Neuronal stem cell (in vitro differentiated cells): ENCODE data around the gene SLC25A30.
"Not testable (repeated sequence)": the region's sequence is repeated elsewhere in the genome, so short reads cannot be mapped to it uniquely, and the experiment has no call there.

ENCODE experiments used
- DNase-seq: peaks from one replicate; pipeline ENCODE4 v3.0.0-alpha.2; 2013; ENCODE audit warnings: low spot score
- H2AFZ ChIP-seq: one replicate; pipeline ENCODE4 v1.6.1; 2013; ENCODE audit warnings: mild to moderate bottlenecking, low read length, inconsistent platforms
- H2AK5ac ChIP-seq: 2 replicates; pipeline ENCODE4 v1.6.1; 2013; ENCODE audit warnings: low read depth, mild to moderate bottlenecking, inconsistent platforms, low read length, moderate library complexity, mixed read lengths
- H2BK120ac ChIP-seq: 2 replicates; pipeline ENCODE4 v1.6.1; 2013; ENCODE audit warnings: low read depth, mild to moderate bottlenecking, inconsistent platforms, low read length, moderate library complexity, mixed read lengths
- H2BK12ac ChIP-seq: one replicate; pipeline ENCODE4 v1.6.1; 2013; ENCODE audit warnings: low read length, inconsistent platforms
- H2BK15ac ChIP-seq: 2 replicates; pipeline ENCODE4 v1.6.1; 2013; ENCODE audit warnings: mild to moderate bottlenecking, low read length, inconsistent platforms, mixed read lengths
- H2BK5ac ChIP-seq: one replicate; pipeline ENCODE4 v1.6.1; 2013; ENCODE audit warnings: inconsistent platforms, mild to moderate bottlenecking, low read length, moderate library complexity
- H3K14ac ChIP-seq: one replicate; pipeline ENCODE4 v1.6.1; 2013; ENCODE audit warnings: low read length, inconsistent platforms
- H3K18ac ChIP-seq: 2 replicates; pipeline ENCODE4 v1.6.1; 2013; ENCODE audit warnings: low read length, inconsistent platforms
- H3K23ac ChIP-seq: 2 replicates; pipeline ENCODE4 v1.6.1; 2013; ENCODE audit warnings: low read depth, mild to moderate bottlenecking, mixed read lengths, low read length, inconsistent platforms; ENCODE audit not compliant: poor library complexity
- H3K27ac ChIP-seq: replicated peaks from 3 replicates; pipeline ENCODE4 v1.5.1; 2013; ENCODE audit warnings: low read length, inconsistent platforms
- H3K27me3 ChIP-seq, 3 experiments: 2 replicates each; pipeline ENCODE4 v1.6.1; 2013; ENCODE audit warnings: low read length in 3 of 3, mild to moderate bottlenecking in 2 of 3, inconsistent platforms in 1 of 3, low read depth in 1 of 3, mixed read lengths in 1 of 3, moderate library complexity in 1 of 3; ENCODE audit not compliant: control insufficient read depth in 3 of 3, insufficient read depth in 3 of 3
- H3K36me3 ChIP-seq, 2 donors: replicated peaks in 1 of 2; 2 replicates each; pipeline ENCODE4 v1.6.1; 2013; ENCODE audit warnings: low read length in 2 of 2; ENCODE audit not compliant: control insufficient read depth in 2 of 2, insufficient read depth in 2 of 2
- H3K4ac ChIP-seq: 2 replicates; pipeline ENCODE4 v1.6.1; 2013; ENCODE audit warnings: inconsistent platforms, mild to moderate bottlenecking, low read length, moderate library complexity
- H3K4me1 ChIP-seq, 2 donors: 1 replicate in 1 of 2; 2 replicates in 1 of 2; pipeline ENCODE4 v1.6.1; 2013; ENCODE audit warnings: low read length in 2 of 2, low read depth in 1 of 2; ENCODE audit not compliant: control insufficient read depth in 2 of 2, insufficient read depth in 1 of 2
- H3K4me2 ChIP-seq: one replicate; pipeline ENCODE4 v1.6.1; 2013; ENCODE audit warnings: mild to moderate bottlenecking, low read length, inconsistent platforms; ENCODE audit not compliant: insufficient read depth, poor library complexity, severe bottlenecking
- H3K4me3 ChIP-seq, 2 donors: 2 replicates each; pipeline ENCODE4 v1.5.1; 2013; ENCODE audit warnings: low read length in 2 of 2, mild to moderate bottlenecking in 2 of 2, inconsistent platforms in 1 of 2, moderate library complexity in 1 of 2
- H3K79me1 ChIP-seq: one replicate; pipeline ENCODE4 v1.6.1; 2013; ENCODE audit warnings: low read depth, mild to moderate bottlenecking, inconsistent platforms, low read length, moderate library complexity
- H3K9ac ChIP-seq: one replicate; pipeline ENCODE4 v1.6.1; 2013; ENCODE audit warnings: mild to moderate bottlenecking, low read depth, low read length, inconsistent platforms; ENCODE audit not compliant: poor library complexity
- H3K9me3 ChIP-seq, 2 donors: replicated peaks in 1 of 2; 2 replicates each; pipeline versions ENCODE3 to v1.6.1; 2013; ENCODE audit warnings: low read length in 2 of 2, mild to moderate bottlenecking in 2 of 2, inconsistent platforms in 1 of 2, low read depth in 1 of 2, mixed read lengths in 1 of 2, moderate library complexity in 1 of 2; ENCODE audit not compliant: control insufficient read depth in 2 of 2, insufficient read depth in 1 of 2
- H4K8ac ChIP-seq: one replicate; pipeline ENCODE4 v1.6.1; 2013; ENCODE audit warnings: low read depth, mild to moderate bottlenecking, inconsistent platforms, low read length, moderate library complexity
- H4K91ac ChIP-seq: one replicate; pipeline ENCODE4 v1.6.1; 2013; ENCODE audit warnings: low read length, low read depth, mild to moderate bottlenecking, inconsistent platforms; ENCODE audit not compliant: poor library complexity
- WGBS, 2 donors: extraction: QIAGEN DNeasy Blood & Tissue Kit; methylation state at CpG; one replicate each; pipeline ENCODE4 v1.1.7; 2013; ENCODE audit warnings: missing lambda C conversion rate in 2 of 2, mixed read lengths in 1 of 2; ENCODE audit not compliant: insufficient read length in 2 of 2, insufficient replicate concordance in 1 of 2; ENCODE audit errors: extremely low coverage in 2 of 2; 5-methylcytosine and 5-hydroxymethylcytosine counted together

The SLC25A30 gene

DNA sequence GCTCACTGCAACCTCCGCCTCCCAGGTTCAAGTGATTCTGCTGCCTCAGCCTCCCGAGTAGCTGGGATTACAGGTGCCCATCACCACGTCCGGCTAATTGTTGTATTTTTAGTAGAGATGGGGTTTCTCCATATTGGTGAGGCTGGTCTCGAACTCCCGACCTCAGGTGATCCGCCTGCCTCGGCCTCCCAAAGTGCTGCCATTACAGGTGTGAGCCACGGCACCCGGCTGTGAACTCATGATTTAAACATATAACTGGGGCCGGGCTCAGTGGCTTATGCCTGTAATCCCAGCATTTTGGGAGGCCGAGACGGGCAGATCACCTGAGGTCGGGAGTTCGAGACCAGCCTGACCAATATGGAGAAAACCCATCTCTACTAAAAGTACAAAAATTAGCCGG is 1.2 kb upstream of the SLC25A30 start:
- not testable (repeated sequence) for H3K79me1 ChIP-seq, H3K23ac ChIP-seq, H3K14ac ChIP-seq, H3K4me3 ChIP-seq, H2AFZ ChIP-seq, DNase-seq, H3K4me1 ChIP-seq, H2BK12ac ChIP-seq, H3K27ac ChIP-seq, H2BK15ac ChIP-seq, H3K4me2 ChIP-seq, H2AK5ac ChIP-seq, H2BK120ac ChIP-seq, H3K4ac ChIP-seq, H3K18ac ChIP-seq, H4K91ac ChIP-seq, H3K36me3 ChIP-seq, H2BK5ac ChIP-seq, H3K9ac ChIP-seq, H3K9me3 ChIP-seq, H4K8ac ChIP-seq, H3K27me3 ChIP-seq
- no CpG with 5 or more reads among the region's 16 CpGs for WGBS, 2 donors

DNA sequence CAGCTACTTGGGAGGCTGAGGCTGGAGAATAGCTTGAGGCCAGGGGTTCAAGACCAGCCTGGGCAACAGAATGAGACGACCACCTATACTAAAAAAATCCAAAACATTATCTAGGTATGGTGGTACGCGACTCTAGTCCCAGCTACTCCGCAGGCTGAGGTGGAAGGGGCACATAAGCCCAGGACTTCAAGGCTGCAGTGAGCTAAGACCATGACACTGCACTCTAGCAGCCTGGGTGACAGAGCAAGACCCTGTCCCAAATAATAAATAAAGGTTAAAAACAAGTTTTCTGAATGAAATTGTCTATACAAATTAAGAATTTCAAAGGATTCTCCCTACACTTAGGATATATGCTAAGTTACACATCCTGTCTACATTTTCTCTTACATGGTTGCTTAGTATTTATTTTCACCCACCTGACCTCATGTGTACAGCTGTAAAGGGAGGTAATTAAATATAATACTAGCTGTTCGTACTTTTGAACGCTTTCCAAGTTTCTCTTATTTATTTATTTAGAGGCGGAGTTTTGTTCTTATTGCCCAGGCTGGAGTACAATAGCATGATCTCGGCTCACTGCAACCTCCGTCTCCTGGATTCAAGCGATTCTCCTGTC is 1.6 kb downstream of the SLC25A30 start:
- H3K18ac ChIP-seq, result peak overlapping the region; percentile 29
- no peak overlapping the region for H2AK5ac ChIP-seq
- DNase-seq, result no peak
- no peak overlapping the region for H2BK15ac ChIP-seq
- no peak overlapping the region for H3K14ac ChIP-seq
- peaks cover 1% of the 10 kb centered on the region for H3K79me1 ChIP-seq
- H3K36me3 ChIP-seq, result no peaks in the 10 kb centered on the region
- no peaks in the 10 kb centered on the region for H3K4me1 ChIP-seq
- no peak overlapping the region for H2BK5ac ChIP-seq
- no peak overlapping the region for H3K9ac ChIP-seq
- H4K91ac ChIP-seq, result no peak overlapping the region
- H3K27me3 ChIP-seq, result peaks cover 0 to 2% (median 0%) of the 10 kb centered on the region in 3 experiments
- no peak overlapping the region for H4K8ac ChIP-seq
- no peak overlapping the region for H3K4ac ChIP-seq
- H3K27ac ChIP-seq, result no peak overlapping the region
- no peak overlapping the region for H2BK120ac ChIP-seq
- no peak overlapping the region for H3K4me2 ChIP-seq
- no peak overlapping the region for H3K23ac ChIP-seq
- H2AFZ ChIP-seq, result peak overlapping the region; percentile 96
- WGBS, 2 donors, result no CpG with 5 or more reads among the region's 10 CpGs
- H3K4me3 ChIP-seq, result peak overlapping the region in 1 of 2 donors; percentile 61
- no peaks in the 10 kb centered on the region for H3K9me3 ChIP-seq
- H2BK12ac ChIP-seq, result no peak overlapping the region

DNA sequence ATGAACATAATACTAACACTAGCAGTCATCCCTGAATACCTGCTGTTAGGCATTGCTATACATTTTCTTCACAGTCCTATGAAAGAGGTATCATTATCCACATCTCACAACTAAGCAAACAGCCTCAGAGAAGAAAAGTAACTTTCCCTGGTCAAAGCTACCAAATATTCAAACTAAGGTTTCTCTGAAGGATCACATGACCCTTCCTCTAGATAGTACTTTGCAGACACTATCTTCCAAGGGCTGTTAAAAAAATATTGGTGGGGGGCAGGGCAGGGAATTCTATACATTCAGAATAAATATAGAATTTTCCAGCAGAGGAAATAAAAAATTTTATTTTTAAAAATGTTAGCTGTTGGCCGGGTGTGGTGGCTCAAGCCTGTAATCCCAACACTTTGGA is 3.1 kb downstream of the SLC25A30 start:
- H3K4me2 ChIP-seq, result no peak overlapping the region
- H3K4me3 ChIP-seq, result no peak overlapping the region
- no peak overlapping the region for H4K91ac ChIP-seq
- no peak overlapping the region for H3K14ac ChIP-seq
- peaks cover 0 to 6% of the 10 kb centered on the region in 2 donors for H3K36me3 ChIP-seq
- H3K4me1 ChIP-seq, result no peaks in the 10 kb centered on the region
- no peak overlapping the region for H4K8ac ChIP-seq
- no peak overlapping the region for H2BK12ac ChIP-seq
- H3K79me1 ChIP-seq, result peaks cover 1% of the 10 kb centered on the region
- H3K27me3 ChIP-seq, result peaks cover 0 to 2% (median 0%) of the 10 kb centered on the region in 3 experiments
- no CpG with 5 or more reads among the region's 1 CpG for WGBS, 2 donors
- H2AFZ ChIP-seq, result no peak overlapping the region
- H2BK15ac ChIP-seq, result no peak overlapping the region
- no peaks in the 10 kb centered on the region for H3K9me3 ChIP-seq
- no peak overlapping the region for H3K18ac ChIP-seq
- H3K9ac ChIP-seq, result no peak overlapping the region
- no peak overlapping the region for H3K27ac ChIP-seq
- DNase-seq, result no peak
- H2BK120ac ChIP-seq, result no peak overlapping the region
- H3K4ac ChIP-seq, result no peak overlapping the region
- H2AK5ac ChIP-seq, result no peak overlapping the region
- H2BK5ac ChIP-seq, result no peak overlapping the region
- no peak overlapping the region for H3K23ac ChIP-seq

DNA sequence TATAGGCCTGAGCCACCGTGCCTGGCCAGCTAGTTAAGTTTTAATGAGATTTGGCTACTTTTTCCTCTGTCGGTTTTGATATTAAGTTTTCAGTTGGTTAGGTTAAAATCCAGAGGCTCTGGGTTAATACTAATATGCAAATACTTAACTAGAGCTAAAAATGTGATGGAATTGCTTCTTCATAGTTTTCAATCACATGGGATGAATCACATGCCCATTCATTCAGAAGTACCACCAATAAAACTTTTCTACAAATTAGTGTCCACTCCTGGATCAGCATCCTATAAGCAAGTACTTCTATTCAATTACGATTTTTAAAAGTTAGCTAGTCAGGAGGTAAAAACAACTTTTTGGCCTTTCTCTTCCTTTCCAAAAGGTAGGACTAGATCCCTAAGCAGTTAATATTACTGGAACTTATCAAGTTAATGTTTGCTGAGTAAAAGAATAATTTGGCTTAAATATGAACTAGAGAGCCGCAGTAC is 4.3 kb downstream of the SLC25A30 start:
- Histone ChIP-seq H3K4me2 (no peak overlapping the region), H3K4ac (no peak overlapping the region), H3K23ac (no peak overlapping the region), H2BK5ac (no peak overlapping the region), H4K91ac (no peak overlapping the region), H2BK12ac (no peak overlapping the region), H3K27me3 (peaks cover 0 to 2% (median 0%) of the 10 kb centered on the region in 3 experiments), H3K14ac (no peak overlapping the region), H3K9ac (no peak overlapping the region), H3K4me1 (no peaks in the 10 kb centered on the region), H3K4me3 (no peak overlapping the region), H2AK5ac (no peak overlapping the region), H2BK120ac (no peak overlapping the region), H3K79me1 (peaks cover 1% of the 10 kb centered on the region), H4K8ac (no peak overlapping the region), H2AFZ (no peak overlapping the region), H3K9me3 (no peaks in the 10 kb centered on the region), H3K27ac (no peak overlapping the region), H2BK15ac (no peak overlapping the region), H3K18ac (no peak overlapping the region), H3K36me3 (peaks cover 0 to 13% of the 10 kb centered on the region in 2 donors)
- no CpG with 5 or more reads among the region's 4 CpGs for WGBS, 2 donors
- no peak for DNase-seq
